ENCODE data around the gene BAK1. TPM values are rescaled to one million over a fixed set of nuclear protein-coding genes. Genes with fewer than 3 reads are reported as not detected.

The BAK1 gene
- total and polyA plus RNA-seq, 2 donors (not counting 3 experiments of a cell fraction or from before 2014, with no cell fraction given): 25.4 to 37.1 TPM

- H3K27me3 ChIP-seq (ENCODE audit: control insufficient read depth in 2 of 2, insufficient read depth in 2 of 2, low read length in 2 of 2): no peaks in the 10 kb centered on the region
- dilution Hi-C loops (cut with MboI; ENCODE audit: extremely low pct_ligation_motif_present, low sequenced_read_pairs) (no loop called here), intact Hi-C loops (cut with micrococcal nuclease) (no loop called here)
- ChIA-PET CTCF (no interaction called here), POLR2A (no interaction called here)
- no peak overlapping the region for H3K4me2 ChIP-seq (ENCODE audit: insufficient read depth, low read length)
- DNase-seq (ENCODE audit: low read depth, low spot score): no peak
- BruUV-seq (replicated peaks): no TSS peak
- no peaks in the 10 kb centered on the region for H3K36me3 ChIP-seq (ENCODE audit: control insufficient read depth in 2 of 2, extremely low read depth in 1 of 2, insufficient read depth in 2 of 2, low read length in 2 of 2)
- no peak overlapping the region for H3K4me3 ChIP-seq (replicated peaks in 1 of 3; ENCODE audit: insufficient read depth in 1 of 3, low read depth in 1 of 3, low read length in 3 of 3)
- TF ChIP-seq POLR2AphosphoS5 (IDR thresholded peaks at IDR 0.05; ENCODE audit: insufficient read depth, low read depth, low read length) (no peak), GATA2 (IDR thresholded peaks at IDR 0.05; ENCODE audit: insufficient read depth, insufficient read length, low read depth, low read length) (no peak), JUN (IDR thresholded peaks at IDR 0.05; ENCODE audit: borderline replicate concordance, insufficient read depth, insufficient read length, low read depth) (no peak), FOS (IDR thresholded peaks at IDR 0.05; ENCODE audit: borderline replicate concordance, insufficient read depth, low read length) (no peak), CTCF (IDR thresholded peaks at IDR 0.05; ENCODE audit: extremely low read depth in 1 of 2, insufficient read depth in 1 of 2, low read depth in 1 of 2, low read length in 2 of 2) (no peak), MAX (IDR thresholded peaks at IDR 0.05; ENCODE audit: insufficient read depth, insufficient read length) (no peak), MYC (IDR thresholded peaks at IDR 0.05; ENCODE audit: low read depth, low read length) (no peak), POLR2A (IDR thresholded peaks at IDR 0.05; ENCODE audit: low read depth, low read length) (no peak), EZH2 (IDR thresholded peaks at IDR 0.05; ENCODE audit: borderline replicate concordance, low read depth, low read length, severe bottlenecking) (no peak)
- no peak overlapping the region for H3K9ac ChIP-seq (replicated peaks; ENCODE audit: extremely low read depth, insufficient read depth, low read length)
- FAIRE-seq: no peak
- H3K79me2 ChIP-seq (ENCODE audit: control insufficient read depth, insufficient read depth, low read length): no peaks in the 10 kb centered on the region
- no peaks in the 10 kb centered on the region for H3K9me3 ChIP-seq (replicated peaks; ENCODE audit: control insufficient read depth, insufficient read depth, low read length)
- H3K4me1 ChIP-seq (ENCODE audit: control insufficient read depth, extremely low read depth, insufficient read depth, low read length): peaks cover 12% of the 10 kb centered on the region
- H4K20me1 ChIP-seq (replicated peaks; ENCODE audit: control insufficient read depth, extremely low read depth, insufficient read depth, low read length): no peaks in the 10 kb centered on the region
- H2AFZ ChIP-seq (ENCODE audit: low read depth, low read length): no peak overlapping the region
- no peak overlapping the region for H3K27ac ChIP-seq (ENCODE audit: insufficient read depth, low read depth, low read length)
- no peaks in the 10 kb centered on the region for H3K9me1 ChIP-seq (replicated peaks; ENCODE audit: control insufficient read depth, extremely low read depth, insufficient read depth, low read length)
Observed at GRCh38 chr6:33604941-33605854, 25.1 kb upstream of the BAK1 start.
